PC-9 (cell line): Measurements from ENCODE around the gene TUSC2.

Source experiments
- CTCF ChIP-seq: fragments of 200-600 bp; sonication (generic); conservative IDR thresholded peaks from 2 replicates; pipeline ENCODE4 v1.6.1; 2017; ENCODE audit warnings: mixed run types, antibody characterized with exemption, mild to moderate bottlenecking, moderate library complexity
- EZH2 ChIP-seq: fragments of 200-600 bp; sonication (generic); IDR thresholded peaks from 2 replicates; pipeline ENCODE4 v1.8.0; 2017; ENCODE audit warnings: antibody characterized with exemption, low read depth

- no peak for TF ChIP-seq CTCF
- TF ChIP-seq EZH2 = no peak
Measured at GRCh38 chr3:50276762-50277101, 51.3 kb downstream of the TUSC2 start.
